PFSK-1 (cell line): ENCODE measurements around the gene JDP2.

ENCODE experiments used
- FOXP2 ChIP-seq: optimal IDR thresholded peaks from 2 replicates; pipeline ENCODE3; 2011; ENCODE audit warnings: borderline replicate concordance, control low read depth, inconsistent platforms; ENCODE audit not compliant: insufficient read depth; ENCODE audit errors: extremely low read length, extremely low read depth
- POLR2AphosphoS5 ChIP-seq: IDR thresholded peaks from 2 replicates; pipeline ENCODE4 v1.6.1; 2012; ENCODE audit warnings: low read depth, mild to moderate bottlenecking, control low read depth, low read length, moderate library complexity
- REST ChIP-seq, 2 experiments: IDR thresholded peaks; 2 replicates each; pipeline versions ENCODE4 v1.6.1 to v1.8.0; 2011 to 2012; ENCODE audit warnings: low read depth in 2 of 2, low read length in 2 of 2, control low read depth in 1 of 2, inconsistent platforms in 1 of 2, mild to moderate bottlenecking in 1 of 2, moderate library complexity in 1 of 2; ENCODE audit not compliant: insufficient read depth in 1 of 2
- SIN3A ChIP-seq: IDR thresholded peaks from 2 replicates; pipeline ENCODE4 v1.6.1; 2012; ENCODE audit warnings: mild to moderate bottlenecking, low read length, moderate library complexity, borderline replicate concordance; ENCODE audit not compliant: insufficient read depth
- TAF1 ChIP-seq: IDR thresholded peaks from 2 replicates; pipeline ENCODE4 v1.6.1; 2012; ENCODE audit warnings: low read length, control low read depth, borderline replicate concordance; ENCODE audit not compliant: insufficient read depth

JDP2 gene

GRCh38 chr14:75409316-75410205 is 18.3 kb upstream of the JDP2 start:
- no peak for TF ChIP-seq SIN3A
- no peak for TF ChIP-seq FOXP2

- TF ChIP-seq REST (IDR thresholded peaks at IDR 0.05; ENCODE audit: insufficient read depth in 1 of 2, low read depth in 2 of 2, low read length in 2 of 2), result no peak
- no peak for TF ChIP-seq POLR2AphosphoS5
Observed at GRCh38 chr14:75411214-75411540, 16.6 kb upstream of the JDP2 start.

GRCh38 chr14:75413013-75413412 is 14.8 kb upstream of the JDP2 start:
- TF ChIP-seq FOXP2, result no peak
- TF ChIP-seq SIN3A, result no peak
- TF ChIP-seq REST (IDR thresholded peaks at IDR 0.05; ENCODE audit: insufficient read depth in 1 of 2, low read depth in 2 of 2, low read length in 2 of 2), result no peak
- no peak for TF ChIP-seq TAF1
- no peak for TF ChIP-seq POLR2AphosphoS5

GRCh38 chr14:75417674-75418073 is 10.1 kb upstream of the JDP2 start:
- TF ChIP-seq POLR2AphosphoS5, result no peak
- TF ChIP-seq TAF1, result no peak
- TF ChIP-seq FOXP2, result no peak
- no peak for TF ChIP-seq SIN3A
- TF ChIP-seq REST (IDR thresholded peaks at IDR 0.05; ENCODE audit: insufficient read depth in 1 of 2, low read depth in 2 of 2, low read length in 2 of 2), result no peak

- TF ChIP-seq SIN3A (no peak), TAF1 (no peak), POLR2AphosphoS5 (no peak), FOXP2 (no peak), REST (IDR thresholded peaks at IDR 0.05; ENCODE audit: insufficient read depth in 1 of 2, low read depth in 2 of 2, low read length in 2 of 2) (no peak)
Observed at GRCh38 chr14:75418850-75419768, 8.7 kb upstream of the JDP2 start.
